Measurements from ENCODE around the gene NPAT. TPM values are rescaled to one million over a fixed set of nuclear protein-coding genes. Genes with fewer than 3 reads are reported as not detected.

Gene NPAT
- total and polyA plus RNA-seq, 9 of the 15 experiments (the other 6 are each of a cell fraction or from before 2014, with no cell fraction given): 8.8 to 30.0 (median 22.1) TPM

- TF ChIP-seq UBTF (IDR thresholded peaks at IDR 0.05; ENCODE audit: borderline replicate concordance in 1 of 2, low read depth in 2 of 2, low read length in 2 of 2) (no peak), SNAPC5 (CRISPR knock-in tag; IDR thresholded peaks at IDR 0.05) (no peak), HMG20A (CRISPR knock-in tag; conservative IDR thresholded peaks at IDR 0.05) (no peak), ARID2 (IDR thresholded peaks at IDR 0.05) (no peak), TFAP4 (CRISPR knock-in tag; IDR thresholded peaks at IDR 0.05; ENCODE audit: borderline replicate concordance) (no peak), STAT5A (IDR thresholded peaks at IDR 0.05; ENCODE audit: borderline replicate concordance, low read length) (no peak), ZNF639 (CRISPR knock-in tag; conservative IDR thresholded peaks at IDR 0.05 in 1 of 2, IDR thresholded peaks at IDR 0.05 in 1 of 2) (no peak), TRIM24 (IDR thresholded peaks at IDR 0.05) (no peak), ZNF431 (CRISPR knock-in tag; IDR thresholded peaks at IDR 0.05) (no peak), SETDB1 (IDR thresholded peaks at IDR 0.05; ENCODE audit: low read length) (no peak), ZNF24 (IDR thresholded peaks at IDR 0.05) (no peak), CREM (IDR thresholded peaks at IDR 0.05; ENCODE audit: low read depth) (0 out of 2 replicates have a peak, but pooled peaks have one; percentile 22), DLX4 (CRISPR knock-in tag; IDR thresholded peaks at IDR 0.05) (no peak), POLR2AphosphoS5 (IDR thresholded peaks at IDR 0.05; ENCODE audit: control insufficient read depth, insufficient read depth, low read depth, low read length) (no peak), ZNF316 (IDR thresholded peaks at IDR 0.05) (peak; percentile 94), SOX6 (IDR thresholded peaks at IDR 0.05) (no peak), ZBTB34 (CRISPR knock-in tag; IDR thresholded peaks at IDR 0.05) (no peak), KAT7 (CRISPR knock-in tag; IDR thresholded peaks at IDR 0.05; ENCODE audit: borderline replicate concordance) (no peak), PURB (CRISPR knock-in tag; IDR thresholded peaks at IDR 0.05; ENCODE audit: low read depth) (no peak)
These were observed 2.7 kb upstream of the NPAT start (continued) for GRCh38 chr11:108224911-108225786.

Measured in K562 (cell line).